ENCODE data around the gene SLC25A3.

- TF ChIP-seq CTCF (IDR thresholded peaks at IDR 0.05) (no peak), POLR2A (IDR thresholded peaks at IDR 0.05) (no peak), POLR2AphosphoS5 (IDR thresholded peaks at IDR 0.05) (no peak), EP300 (IDR thresholded peaks at IDR 0.05) (no peak)
Measured at GRCh38 chr12:98578821-98579220, 14.7 kb upstream of the SLC25A3 start.

Measured in sigmoid colon (tissue), 4 donors.